GM18508 (cell line): ENCODE measurements around the gene CNTNAP5.

Experiments used
- ATAC-seq: cut with Tn5 transposase; IDR thresholded peaks from one replicate; pipeline ENCODE4 v1.9.1; 2021; ENCODE audit warnings: moderate number of reproducible peaks; ENCODE audit not compliant: insufficient read depth, unreplicated experiment

Gene CNTNAP5

GRCh38 chr2:124025171-124025580 is at the start of gene CNTNAP5:
CNTNAP5 (plus strand) TSS chr2:124025287; CDS start chr2:124025651, 364 bp downstream.
- ATAC-seq = no peak

GRCh38 chr2:123976054-123976648 is 48.9 kb upstream of the CNTNAP5 start:
- no peak for ATAC-seq

DNA sequence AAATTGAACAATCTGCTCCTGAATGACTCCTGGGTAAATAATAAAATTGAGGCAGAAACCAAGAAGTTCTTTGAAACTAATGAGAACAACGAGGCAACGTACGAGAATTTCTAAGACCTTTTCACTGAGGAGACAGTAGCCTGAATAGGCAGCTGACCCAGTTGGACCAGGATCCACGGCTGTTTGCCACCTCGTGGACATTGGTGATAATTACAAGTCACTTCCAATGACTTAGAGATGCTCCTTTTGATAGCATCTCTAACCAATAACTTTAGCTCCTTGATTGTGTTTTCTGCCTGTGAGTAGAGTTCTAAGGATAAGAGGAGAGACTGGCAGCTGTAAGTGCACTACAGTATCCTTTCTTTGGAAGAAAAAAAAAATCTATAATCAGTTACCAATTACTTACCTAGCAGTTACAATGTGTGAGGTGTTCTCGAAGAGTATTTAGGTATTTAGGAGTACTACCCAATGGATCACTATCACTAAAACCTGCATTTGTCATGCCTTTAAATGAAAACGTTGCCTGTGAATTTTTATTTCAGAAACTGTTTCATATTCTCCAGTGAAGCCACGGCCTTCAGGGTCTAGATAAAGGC is 31.3 kb upstream of the CNTNAP5 start:
- ATAC-seq = peak; percentile 53

DNA sequence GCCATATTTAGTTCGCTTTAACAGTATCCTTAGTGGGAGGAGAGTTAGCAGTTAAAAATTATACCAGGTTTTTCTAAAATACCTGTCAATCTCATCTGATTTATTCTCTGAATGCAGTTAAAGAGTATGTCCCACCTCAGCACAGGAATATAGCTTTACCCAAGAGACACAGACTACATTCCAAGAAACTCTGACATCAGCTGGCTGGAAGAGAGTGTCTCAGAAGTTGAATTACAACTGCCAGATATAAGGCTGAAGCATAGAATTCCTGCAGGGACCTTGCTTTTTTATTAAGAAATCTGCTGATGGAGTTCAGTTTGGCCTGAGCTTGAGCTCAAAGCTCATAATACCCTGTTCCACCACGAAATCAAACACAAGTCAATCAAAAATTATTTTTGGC is 25.4 kb upstream of the CNTNAP5 start:
- no peak for ATAC-seq

- no peak for ATAC-seq
Observed at GRCh38 chr2:124001696-124002430, 23.2 kb upstream of the CNTNAP5 start.

DNA sequence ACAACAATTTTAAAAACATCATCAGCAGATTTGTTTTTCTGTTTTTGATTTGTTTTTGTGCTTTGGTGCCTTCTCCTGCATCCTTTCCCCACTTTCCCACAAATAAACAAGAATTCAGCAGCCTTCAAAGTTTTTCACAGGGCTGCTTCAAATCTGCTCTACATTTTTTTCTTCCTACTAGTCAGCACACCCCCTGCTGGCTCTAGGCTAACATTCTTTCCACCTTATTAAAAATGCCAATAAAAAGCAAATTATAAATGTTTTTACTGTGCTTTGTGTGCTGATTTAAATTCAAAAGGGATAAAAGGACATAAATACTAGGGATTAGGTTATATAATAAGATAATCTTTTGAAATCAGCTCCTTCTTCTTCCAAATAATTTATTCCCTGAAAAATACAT is 6.2 kb upstream of the CNTNAP5 start:
- no peak for ATAC-seq

GRCh38 chr2:124024561-124025170 is 421 bp upstream of the CNTNAP5 start:
- no peak for ATAC-seq

DNA sequence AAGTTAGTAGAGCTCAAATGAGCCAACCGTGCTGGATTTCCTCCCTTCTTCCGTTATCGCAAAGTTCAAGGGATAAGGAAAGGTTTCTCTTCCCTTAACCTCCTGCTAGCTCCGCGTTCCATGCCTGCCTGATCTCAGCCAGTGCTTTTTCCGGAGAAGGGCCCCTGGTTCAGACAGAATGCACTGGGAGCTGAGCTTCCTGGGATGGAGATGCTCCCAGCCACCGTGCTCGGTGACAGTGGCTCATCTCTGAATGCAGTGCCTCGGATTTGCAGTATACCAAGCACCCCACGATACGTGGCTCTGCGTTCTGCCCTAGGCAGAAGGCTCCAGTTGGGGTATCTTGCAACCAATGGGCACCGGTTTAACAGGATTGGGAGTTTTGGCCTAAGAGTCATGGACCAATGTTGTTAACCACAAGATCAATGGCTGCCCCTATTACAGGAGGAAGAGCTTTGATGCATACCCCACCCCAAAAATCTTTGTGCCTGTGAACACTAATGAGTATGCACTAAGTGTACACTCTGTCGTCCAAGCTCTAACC is 876 bp downstream of the CNTNAP5 start:
- no peak for ATAC-seq

DNA sequence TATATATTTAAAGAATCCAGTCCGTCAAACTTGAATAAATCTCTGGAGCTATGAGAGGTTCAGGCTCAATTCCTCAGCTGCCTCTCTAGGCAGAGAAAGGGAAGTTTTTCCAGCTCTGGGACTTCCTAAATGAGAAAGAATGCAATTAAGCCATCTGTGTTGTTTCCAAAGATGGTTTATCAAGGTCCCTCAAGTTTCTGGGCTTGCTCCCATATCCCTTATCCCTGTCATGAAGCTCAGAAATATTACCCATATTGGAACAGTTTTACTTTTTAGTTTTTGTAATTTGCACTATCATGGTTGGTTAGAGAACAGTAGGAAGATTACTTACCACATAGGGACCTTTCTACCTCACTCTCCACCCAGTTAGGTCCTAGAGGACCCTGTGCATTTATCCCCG is 1.4 kb downstream of the CNTNAP5 start:
- no peak for ATAC-seq

DNA sequence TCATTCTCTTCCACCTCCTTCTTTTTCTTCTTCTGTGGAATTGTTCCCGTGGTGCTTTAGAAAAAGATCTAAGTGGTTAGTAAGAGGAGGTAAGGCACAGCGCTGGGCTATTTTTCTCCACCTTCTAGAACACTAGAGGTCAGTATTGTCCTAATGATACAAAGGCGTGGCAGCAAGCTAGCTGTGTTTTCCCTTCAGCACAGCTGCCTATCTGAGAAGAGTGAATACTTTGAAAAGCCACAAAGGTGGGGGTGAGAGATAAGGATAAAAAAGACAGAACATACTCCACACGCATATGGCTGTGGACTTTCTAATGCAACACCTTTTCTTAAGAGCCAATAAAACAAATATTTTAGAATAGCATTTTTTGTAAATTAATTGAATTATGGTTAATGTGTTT is 2.1 kb downstream of the CNTNAP5 start:
- ATAC-seq = peak; percentile 70

- ATAC-seq = no peak
Observed at GRCh38 chr2:124032799-124033198, 7.7 kb downstream of the CNTNAP5 start.

DNA sequence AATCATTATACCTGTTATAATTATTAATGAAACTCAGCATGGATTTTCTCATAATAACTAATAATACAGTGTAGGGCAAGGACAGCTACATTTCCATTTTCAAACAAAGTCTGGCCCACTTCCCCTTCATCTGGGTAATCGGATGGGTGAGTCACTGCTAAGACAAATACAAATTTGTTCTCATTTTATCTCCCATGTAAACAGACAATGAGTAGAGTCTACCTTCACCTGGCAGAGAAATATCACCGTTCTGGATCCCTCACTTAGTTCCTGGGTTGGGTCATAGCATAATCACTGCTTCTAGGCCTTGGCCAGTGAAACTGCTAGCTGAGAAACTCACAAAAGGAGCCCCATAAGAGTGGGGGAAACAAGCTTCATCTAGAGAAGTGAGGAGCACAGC is 9.2 kb downstream of the CNTNAP5 start:
- no peak for ATAC-seq

- no peak for ATAC-seq
Observed at GRCh38 chr2:124035001-124035400, 9.9 kb downstream of the CNTNAP5 start.

DNA sequence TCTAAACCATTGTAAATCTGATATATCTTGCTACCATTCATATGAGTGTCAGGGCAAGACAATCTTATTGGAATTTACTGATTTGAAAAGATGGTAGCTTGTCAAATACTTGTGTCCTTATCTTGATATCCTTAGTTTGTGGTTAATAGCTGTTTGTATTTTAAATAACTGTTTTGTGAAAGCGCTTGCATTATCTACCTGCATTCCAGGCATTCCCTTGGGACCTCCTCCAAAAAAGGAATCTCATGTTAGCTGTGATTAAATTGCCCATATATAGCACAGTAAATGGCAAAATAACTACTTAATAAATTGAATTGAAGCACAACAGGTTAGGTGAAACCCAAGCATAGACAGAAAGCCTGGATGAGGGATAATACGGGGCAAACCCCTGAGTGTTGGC is 13.9 kb downstream of the CNTNAP5 start:
- ATAC-seq = no peak

DNA sequence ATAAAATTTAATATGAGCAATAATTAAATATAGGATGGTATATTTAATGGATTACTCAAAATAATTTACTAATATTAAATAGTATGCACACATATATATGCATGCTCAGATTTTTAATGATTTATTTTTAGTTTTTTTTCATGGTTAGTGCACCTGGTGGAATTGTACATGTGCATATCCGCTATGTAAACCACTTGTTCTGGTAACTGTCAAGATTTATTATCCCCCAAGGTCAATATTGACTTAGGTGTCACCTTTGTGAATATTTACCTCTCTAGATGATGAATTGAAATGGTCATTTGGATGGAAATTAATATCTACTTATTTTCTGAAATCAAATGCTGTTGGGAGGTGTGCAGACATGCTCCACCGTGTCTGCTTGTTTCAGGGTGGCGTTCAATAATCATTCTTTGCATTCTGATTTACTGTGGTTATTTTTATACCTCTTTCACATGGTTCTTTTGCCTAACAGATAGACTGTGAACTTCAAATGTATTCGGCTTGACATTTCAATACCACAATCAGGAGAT is 14.7 kb downstream of the CNTNAP5 start:
- ATAC-seq = no peak

DNA sequence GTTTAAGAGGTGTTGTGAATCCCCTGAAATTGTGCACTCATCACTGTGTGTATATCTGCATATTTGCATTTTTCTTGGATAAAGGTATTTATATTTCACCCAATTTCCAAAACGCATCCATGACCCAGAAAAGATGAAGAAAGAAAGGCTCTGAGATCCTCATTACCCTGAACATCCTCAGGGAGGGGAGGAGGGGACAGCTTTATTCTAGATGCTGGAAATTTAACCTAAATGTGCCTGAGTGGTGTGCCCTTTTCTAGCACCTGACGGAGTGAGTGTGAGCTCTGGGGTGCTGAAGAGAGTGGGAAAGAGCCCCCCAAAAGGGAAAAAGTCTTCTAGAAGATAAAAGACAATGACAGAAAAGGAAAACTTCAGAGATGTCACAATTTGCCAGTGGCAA is 20.8 kb downstream of the CNTNAP5 start:
- ATAC-seq = no peak

GRCh38 chr2:124046332-124046731 is 21.2 kb downstream of the CNTNAP5 start:
- no peak for ATAC-seq

DNA sequence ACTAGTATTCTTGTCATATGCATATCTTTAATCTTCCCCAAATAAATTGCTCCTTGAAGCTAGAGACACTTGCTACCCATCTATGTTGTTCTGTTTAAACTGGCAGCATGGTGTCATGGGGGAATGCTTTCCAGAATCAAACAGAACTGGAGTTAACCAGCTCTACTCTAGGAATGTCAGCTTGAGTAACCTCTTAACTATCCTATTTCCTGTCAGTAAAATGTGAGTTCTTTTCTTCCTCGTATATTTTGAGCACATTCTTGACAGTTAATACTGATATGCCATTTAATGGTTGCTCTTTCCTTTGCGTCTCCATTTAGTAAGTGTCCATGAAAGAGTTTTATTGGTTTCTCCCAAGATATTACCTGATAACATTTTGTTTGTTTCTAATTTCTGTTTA is 23.0 kb downstream of the CNTNAP5 start:
- ATAC-seq = no peak

DNA sequence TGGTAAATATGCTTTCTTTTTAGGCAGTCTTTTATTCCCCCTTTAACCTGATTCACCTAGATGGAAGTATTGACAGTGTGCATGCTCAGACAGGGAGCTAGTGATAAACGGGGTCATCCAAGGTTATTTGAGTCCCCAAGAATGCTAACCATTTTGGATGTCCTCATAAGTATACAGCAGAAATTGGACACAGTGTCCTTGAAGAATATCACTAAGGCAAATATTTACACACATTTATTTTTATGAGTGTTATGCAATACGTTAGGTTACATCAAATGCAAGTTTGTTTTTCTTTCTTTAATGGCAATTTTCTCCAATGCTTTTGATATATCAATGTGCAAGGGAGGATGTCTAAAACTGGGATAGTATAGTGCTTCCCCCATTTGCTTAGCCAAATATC is 23.6 kb downstream of the CNTNAP5 start:
- ATAC-seq = no peak

GRCh38 chr2:124049136-124049535 is 24.0 kb downstream of the CNTNAP5 start:
- no peak for ATAC-seq
